ENCODE results near the gene S1PR1.
A peak's percentile ranks its signal among the peaks of the same experiment; 100 is the strongest.
"Not testable (repeated sequence)": the region's sequence is repeated elsewhere in the genome, so short reads cannot be mapped to it uniquely, and the experiment has no call there.

S1PR1 gene

DNA sequence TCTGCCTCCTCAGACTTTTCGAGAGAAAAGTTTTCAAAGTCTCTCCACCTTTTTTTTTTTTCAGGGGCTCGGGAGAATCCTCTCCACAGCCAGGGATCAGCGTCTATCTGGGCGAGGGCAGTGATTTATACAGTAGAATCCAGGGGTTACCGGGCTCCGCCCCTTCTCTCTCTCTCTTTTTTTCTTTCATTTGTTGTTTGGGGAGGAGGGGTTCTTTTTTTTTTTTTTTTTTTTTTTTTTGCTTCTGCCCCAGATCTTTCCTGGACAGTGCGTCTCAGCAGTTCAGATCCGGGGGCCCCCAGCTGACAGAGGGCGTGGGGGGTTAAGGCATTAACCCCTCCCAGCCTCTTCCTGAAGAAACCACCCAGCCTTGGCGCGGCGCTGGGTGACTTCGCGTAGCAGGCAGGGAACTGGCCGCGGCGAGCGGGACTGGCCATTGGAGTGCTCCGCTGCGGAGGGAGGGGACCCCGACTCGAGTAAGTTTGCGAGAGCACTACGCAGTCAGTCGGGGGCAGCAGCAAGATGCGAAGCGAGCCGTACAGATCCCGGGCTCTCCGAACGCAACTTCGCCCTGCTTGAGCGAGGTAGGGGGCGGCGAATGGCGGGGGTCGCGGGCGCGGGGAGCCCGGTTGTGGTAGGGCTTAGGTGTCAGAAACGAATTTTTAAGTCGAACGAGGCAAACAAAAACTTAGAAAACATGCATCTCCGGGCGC, at the start of gene S1PR1:
S1PR1 (plus strand) TSS at position 504 of the 713 bp plus-strand sequence. CDS start 1,966 bp downstream, outside the sequence.
- DNase-seq = peak in 1 of 2 experiments; percentile 57

DNA sequence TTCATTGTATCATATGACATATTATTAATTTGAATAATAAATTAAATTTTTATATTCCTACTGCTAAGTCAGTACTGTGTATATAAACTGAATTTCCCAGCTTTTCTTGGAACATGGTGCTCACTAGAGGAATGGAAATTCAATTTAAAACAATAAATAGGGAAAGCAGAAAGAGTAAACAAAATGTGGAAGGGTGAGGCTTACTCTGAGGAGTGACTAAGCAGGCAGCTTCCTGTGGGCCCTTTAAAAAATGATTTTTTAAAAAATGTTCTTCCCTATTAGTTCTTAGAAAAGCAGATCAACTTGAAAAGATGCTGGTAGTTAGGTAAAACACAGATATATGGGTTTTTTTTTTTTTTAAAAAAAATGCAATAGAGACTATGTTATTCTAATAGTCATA, 49.5 kb upstream of the S1PR1 start:
- DNase-seq = no peak

DNA sequence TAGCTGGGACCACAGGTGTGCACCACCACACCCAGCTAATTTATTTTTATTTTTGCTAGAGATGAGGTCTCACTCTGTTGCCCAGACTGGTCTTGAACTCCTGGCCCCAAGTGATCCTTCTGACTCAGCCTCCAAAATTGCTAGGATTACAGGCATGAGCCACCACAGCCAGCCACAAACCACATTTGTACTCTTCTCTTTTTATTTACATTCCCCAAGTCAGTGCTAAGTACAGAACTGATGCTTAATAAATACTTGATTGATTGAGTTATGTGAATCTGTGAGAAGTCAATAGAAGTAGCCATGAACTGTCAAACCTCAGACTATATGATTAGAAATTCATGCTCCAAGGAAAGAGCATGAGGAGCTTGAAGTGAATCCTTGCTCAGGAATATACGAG, 48.5 kb upstream of the S1PR1 start:
- DNase-seq = no peak

DNA sequence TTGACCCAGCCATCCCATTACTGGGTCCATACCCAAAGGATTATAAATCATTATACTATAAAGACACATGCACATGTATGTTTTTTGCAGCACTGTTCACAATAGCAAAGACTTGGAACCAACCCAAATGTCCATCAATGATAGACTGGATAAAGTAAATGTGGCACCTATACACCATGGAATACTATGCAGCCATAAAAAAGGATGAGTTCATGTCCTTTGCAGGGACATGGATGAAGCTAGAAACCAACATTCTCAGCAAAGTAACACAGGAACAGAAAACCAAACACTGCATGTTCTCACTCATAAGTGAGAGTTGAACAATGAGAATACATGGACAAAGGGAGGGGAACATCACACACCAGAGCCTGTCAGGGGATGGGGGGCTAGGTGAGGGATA, 47.9 kb upstream of the S1PR1 start:
- DNase-seq = not testable (repeated sequence)

DNA sequence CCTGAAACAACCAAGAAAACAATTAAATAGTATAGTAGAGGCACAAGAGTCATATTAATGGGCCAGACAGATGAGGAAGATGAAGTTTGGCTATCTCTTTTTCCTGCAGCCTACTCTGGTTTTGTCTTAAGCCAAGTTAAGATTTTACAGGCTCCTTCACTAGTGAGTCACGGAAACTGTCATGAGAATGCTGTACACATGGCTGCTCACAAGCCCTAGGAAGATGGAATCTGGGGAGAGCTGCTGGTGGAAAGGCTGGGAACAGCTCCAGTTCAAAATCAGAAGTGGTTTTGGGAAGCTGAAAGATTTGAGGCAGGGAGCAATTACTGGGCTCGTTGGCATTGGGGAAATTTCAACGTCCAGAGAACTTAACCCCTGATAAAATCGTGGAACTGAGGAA, 46.4 kb upstream of the S1PR1 start:
- DNase-seq = peak in 1 of 2 experiments; percentile 10

DNA sequence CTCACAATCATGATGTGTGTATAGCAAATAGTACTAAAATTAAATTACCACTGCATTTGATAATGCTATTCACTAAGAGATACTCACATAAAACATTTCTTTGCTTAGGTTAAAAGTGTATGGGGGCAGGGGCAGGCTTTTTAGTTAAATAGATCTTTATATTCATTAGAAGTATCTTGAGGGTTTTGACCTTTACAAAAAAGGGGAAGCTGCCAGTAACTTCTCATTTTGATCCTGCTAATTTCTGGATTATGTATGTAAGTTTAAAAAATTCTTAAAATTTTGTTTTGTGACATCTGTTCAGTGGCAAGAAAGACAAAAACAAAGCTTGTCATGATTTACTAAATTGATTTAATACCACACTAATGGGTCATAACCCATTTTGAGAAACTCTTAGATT, 45.8 kb upstream of the S1PR1 start:
- no peak for DNase-seq

DNA sequence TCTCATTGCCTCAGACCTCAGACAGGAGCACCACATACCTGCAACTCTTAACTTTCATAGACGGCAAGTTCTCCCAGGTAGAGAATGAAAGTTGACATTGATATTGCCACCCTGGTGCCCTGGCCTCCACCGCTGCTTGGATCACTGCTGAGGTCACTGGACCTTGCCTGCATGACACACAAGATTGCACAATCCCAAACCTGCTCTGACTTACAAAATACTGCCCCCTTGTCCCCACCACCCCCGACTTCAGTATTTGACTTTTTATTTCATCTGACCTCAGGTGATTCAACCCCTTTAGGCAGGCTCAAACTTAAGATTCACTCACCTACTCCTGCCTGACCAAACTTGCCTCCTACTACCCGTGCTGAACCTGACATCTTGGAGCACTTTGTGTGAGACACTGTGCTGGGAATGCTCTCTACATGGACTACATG, 43.1 kb upstream of the S1PR1 start:
- no peak for DNase-seq

DNA sequence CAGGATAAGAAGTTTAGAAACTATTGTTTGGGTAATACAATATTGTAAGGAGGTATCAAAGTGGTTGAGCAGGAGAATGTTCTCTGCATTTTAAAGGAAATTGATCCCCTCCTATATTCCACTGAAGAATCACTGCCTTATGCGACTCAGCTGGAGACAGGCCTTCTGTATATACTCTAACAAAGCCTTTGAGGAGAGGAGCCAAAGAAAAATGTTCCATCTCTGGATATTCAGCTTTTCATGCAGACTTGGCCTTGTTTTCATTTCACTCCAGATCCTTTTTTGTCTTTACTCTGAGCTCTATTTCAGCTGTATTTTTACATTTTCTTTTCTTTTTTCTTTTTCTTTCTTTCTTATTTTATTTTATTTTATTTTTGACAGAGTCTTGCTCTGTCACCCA, 42.1 kb upstream of the S1PR1 start:
- DNase-seq = no peak

DNA sequence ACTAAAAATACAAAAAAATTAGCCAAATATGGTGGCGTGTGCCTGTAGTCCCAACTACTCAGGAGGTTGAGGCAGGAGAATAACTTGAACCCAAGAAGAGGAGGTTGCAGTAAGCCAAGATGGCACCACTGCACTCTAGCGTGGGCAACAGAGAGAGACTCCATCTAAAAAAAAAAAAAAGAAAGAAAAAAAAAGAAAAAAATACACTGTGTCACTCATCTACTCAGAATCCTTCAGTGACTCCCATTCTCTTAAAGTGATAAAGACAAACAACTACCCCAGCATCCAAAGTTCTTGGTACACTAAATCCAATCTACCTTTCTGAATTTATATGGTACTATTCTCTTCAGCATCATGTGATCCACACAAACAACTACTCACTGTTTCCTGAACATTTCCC, 40.2 kb upstream of the S1PR1 start:
- no peak for DNase-seq

DNA sequence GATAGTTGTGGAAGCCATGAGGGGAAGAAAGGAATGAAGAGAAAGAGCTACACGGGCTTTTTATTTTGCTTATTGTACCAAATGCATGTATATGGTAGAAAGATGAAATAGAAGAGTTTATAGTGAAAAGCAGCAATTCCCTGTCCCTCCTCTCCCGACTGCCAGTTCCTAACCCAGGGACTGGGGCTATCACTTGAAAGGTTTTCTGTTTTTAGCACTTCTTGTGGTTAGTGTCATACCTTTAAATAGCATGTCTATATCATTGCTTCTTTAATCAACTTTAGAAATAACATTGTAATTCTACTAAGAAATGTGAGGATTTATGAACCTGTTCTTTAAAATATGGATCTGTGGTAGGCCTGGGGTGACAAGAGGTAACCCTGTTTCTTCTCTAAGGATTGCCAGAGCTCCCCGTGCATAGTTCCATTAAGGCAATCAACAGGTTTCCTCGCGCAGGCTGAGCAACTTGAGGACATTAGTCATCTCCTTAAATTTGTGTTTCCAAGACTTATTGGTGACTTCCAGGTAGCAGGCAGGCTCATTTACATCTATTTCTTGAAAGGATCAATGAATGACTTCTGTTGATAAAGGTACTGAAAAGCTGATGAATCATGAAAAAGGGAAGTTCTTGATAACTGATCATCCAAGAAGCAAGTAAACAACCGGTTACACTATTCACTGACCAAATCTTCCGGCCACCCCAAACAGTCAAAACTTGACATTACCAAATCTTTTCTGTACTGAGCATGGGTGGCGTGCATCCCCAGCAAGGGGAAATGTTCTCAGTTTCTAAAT, 37.8 kb upstream of the S1PR1 start:
- no peak for DNase-seq

DNA sequence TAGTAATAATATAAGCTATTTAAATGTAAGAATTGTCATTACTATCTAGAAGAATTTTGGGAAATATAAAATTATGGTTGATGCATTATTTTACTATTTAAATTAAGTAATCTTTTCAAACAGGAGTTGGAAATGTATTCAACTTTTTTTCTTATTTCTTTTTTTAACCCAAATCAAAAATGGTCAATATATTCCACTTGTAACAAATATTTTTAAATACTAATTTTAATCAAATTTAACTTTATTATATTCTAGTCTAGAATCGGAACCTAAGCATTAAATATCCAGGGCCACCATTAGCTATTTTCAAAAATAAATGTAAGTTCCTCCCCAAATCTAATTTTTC, 37.2 kb upstream of the S1PR1 start:
- DNase-seq = no peak

DNA sequence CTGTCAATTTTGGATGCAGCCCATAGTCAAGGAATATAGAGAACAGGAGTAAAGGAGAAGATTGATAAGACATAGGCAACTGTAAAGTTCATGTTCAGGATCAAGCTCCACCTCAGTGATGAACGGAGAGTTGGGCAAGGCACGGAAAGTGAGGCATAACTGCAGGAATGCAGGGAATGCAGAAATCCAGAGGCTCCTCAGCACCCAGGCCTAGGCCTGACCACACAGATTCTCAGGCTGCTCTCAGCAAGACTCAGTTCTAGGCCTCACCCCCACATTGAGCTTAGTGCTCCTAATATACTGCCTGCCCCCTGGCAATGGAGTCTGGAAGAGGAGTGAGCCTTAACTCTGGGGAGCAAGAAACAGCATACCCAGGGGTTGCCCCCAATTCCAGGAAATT, 36.3 kb upstream of the S1PR1 start:
- DNase-seq = no peak

DNA sequence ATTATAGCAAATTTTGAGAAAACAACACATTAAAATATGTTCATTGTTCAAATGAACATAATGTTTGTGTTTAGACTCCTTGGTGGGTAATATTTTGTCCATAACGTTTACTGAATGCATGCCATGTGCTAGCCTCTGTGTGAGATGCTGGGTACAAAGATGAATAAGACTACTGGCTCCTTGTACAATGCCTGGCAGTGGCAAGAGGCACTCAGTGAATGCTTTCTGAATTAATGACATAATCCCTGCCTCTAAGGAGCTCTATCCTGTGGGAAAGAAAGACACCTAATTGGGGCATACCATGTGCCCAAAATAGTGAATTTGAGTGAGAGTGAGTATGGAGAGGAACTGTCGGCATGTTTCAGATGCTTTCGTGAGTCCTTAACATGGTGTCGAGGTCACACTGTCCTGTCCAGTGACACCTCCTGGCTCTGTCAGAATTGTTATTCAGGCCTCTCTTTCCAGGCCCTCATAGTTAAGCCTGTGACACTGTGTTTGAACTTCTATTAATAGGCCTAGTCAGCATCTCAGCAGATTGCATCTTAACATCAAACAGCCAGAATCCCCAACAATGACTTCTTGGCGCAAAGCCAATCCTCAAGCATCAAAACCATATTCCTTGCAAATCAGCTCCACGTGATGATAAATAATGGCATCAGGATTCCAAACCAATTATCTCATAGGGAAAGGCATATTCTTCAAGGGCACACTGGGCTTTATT, 32.8 kb upstream of the S1PR1 start:
- DNase-seq = peak; percentile 87 to 95

DNA sequence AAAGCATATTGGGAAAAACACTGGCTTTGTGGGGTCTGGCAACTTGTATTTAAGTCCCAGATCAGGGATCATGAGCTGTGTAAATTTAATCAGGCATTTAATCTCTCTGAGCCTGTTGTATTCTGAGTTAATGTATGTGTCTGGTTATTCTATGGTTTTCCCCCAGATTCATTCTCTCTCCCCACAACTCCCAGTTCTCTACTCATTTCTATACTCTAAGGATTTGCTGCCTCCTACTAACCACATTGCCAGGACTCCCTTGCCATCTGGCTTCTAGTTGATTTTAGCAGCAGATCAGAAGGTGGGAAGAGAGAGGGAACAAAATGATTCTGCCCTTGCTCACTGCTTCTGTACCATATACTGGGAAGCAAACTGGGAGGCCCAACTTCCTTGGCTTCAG, 31.4 kb upstream of the S1PR1 start:
- DNase-seq = peak in 1 of 2 experiments; percentile 63

DNA sequence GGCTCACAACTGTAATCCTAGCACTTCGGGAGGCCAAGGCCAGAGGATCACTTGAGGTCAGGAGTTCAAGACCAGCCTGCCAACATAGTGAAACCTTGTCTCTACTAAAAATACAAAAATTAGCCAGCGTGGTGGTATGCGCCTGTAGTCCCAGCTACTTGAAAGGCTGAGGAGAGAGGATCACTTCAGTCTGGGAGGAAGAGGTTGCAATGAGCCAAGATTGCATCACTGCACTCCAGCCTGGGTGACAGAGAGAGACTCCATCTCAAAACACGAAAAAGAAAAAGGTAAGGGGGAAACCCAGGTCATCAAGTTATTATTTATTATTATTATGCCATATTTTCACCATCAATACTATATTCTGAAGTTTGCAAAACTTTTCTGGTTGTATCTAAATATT, 30.7 kb upstream of the S1PR1 start:
- DNase-seq = not testable (repeated sequence)

DNA sequence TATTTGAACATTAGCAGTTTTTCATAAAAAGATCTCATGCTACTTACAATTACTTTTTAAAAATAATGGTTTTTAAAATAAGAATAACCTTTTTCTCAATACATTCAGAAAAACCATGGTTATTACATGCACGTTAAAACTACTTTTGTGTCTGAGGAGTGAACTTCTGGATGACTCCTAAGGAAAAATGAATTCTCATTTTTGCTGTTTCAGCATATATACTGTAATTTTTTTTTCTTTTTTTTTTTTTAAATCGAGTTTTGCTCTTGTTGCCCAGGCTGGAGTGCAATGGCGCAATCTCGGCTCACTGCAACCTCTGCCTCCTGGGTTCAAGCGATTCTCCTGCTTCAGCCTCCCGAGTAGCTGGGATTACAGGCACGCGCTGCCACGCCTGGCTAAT, 29.5 kb upstream of the S1PR1 start:
- not testable (repeated sequence) for DNase-seq

DNA sequence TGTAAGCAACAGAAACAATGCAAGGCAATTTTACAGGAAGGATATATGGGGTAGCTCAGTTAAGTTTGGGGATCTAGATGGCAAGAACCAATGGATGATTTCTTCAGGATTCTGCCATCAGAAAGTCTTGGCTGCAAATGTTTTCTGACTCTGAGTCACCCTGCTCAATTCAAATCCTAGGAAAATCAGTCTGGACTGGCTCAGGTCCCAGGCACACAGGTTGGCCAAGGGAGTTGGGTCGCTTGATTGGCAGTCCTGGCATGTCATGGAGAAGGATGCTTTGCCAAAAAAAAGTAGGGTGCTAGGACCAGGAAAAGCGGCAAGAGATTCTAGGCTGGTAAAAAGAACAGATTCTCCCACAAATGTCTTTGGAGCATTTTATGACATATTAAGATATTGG, 28.9 kb upstream of the S1PR1 start:
- peak; percentile 75 to 91 for DNase-seq

DNA sequence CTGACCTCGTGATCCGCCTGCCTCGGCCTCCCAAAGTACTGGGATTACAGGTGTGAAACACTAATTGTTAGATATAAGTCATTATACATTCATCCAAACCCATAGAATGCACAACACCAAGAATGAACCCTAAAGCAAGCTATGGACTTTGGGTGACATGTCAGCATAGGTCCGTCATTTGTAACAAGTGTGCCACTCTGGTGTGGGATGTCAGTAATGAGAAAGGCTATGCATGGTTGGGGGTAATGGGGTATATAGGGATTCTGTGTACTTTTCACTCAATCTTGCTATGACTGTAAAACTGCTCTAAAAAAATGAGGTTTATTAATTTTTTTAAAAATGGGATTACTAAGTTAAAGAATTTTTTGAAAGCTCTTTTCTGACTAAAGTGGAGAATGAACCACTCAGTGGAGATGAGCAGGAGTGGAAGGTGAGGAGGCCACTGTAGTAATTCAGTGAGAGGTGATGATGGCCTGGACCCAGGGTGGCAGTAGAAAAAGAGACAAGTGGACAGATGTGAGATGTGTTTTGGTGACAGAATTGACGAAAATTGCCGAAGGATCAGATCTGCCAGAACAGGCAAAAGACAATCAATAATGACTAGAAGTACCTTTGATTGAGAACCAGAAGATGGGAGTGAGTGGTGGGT, 21.3 kb upstream of the S1PR1 start:
- no peak for DNase-seq

DNA sequence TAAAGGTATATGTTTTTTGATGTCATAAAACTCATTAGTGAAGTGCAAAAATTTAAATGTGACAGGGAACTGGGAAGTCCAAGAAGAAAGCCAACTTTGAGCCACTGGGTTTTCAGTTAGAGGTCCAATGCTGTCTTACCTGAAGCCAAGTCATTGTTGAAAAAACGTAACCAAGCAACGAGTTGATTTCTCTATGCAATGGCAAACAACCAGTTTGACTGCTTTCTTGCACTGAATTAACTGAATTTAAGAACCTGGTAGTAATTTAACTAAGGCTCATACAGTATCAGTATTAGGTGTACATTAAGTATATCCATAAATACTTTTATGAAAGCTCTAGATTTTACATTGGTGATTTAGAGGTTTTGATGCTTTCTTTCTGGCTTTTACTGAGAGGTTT, 20.2 kb upstream of the S1PR1 start:
- DNase-seq = no peak

DNA sequence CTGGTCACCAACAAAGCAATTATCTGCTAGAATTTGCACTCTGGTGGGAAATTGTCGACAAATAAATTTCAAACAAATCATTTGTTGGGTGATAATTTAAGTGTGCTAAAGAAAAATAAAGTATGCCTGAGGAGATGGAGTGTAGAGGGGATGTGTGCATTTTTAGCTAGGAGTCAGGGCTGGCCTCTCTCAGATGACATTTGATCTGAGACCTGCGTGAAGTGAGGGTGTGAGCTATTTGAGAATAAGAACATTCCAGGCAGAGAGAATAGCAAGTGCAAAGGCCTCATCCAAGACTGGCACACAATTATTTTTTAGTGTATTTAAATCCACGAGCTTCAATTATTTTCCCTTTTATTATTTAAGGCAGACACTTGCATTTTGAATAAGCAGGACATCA, 19.7 kb upstream of the S1PR1 start:
- no peak for DNase-seq

DNA sequence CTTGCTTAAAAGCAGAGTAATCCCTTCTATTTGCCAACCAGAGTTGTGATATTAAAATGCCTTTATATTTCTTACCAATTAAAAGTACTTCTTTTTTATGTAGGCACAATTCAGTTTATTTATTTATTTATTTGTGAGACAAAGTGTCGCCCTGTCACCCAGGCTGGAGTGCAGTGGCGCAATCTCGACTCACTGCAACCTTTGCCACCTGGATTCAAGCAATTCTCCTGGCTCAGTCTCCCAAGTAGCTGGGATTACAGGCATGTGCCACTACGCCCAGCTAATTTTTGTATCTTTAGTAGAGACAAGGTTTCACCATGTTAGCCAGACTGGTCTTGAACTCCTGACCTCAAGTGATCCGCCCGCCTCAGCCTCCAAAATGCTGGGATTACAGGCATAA, 17.9 kb upstream of the S1PR1 start:
- not testable (repeated sequence) for DNase-seq

DNA sequence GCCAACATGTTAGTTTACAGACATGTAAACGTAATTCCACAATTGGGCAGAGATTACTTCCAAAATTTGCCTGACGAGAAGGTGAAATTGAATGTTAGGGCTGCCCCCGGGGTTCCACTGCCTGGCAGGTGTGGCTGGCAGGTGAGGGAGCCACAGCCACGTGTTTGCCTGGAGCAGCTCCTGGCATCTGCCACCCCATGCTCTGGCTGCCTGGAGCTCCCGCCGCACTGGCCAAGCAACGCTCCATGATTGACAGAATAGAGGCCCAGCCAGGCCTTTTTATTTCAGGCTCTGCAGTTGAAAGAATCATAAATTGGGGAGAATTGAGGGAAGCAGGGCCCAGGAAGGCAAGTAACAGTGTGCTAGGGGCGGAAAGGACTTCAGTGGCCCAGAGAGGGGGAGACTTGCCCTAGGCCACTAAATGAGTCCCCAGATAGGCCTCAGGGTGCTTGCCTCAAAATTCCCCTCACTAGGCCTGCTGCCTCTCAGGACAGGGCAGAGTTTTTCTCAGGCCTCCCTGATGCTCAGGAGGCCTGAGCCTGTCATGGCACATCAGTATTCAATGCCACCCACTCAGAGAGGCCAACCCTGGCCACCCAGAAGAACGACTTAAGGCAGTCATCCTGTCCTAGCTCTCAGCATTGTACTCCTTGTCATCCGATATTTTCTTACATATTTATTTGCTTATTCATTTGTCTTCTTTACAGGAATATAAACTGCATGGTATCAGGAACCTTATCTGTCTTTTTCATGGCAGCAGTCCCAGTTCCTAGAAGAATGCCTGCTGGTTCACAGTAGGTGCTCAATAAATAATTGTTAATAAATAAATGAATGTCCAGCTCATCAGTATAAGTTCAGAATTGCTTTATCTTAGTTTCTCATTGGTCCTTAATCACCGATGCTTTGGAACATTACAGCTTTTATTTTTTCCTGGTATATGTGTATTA, 16.6 kb upstream of the S1PR1 start:
- DNase-seq = no peak

Measured in NCI-H446 (cell line).